WI38 (cell line): ENCODE data around the gene STXBP5.

Experiments
- H3K4me3 ChIP-seq: 2 replicates; pipeline ENCODE4 v1.5.1; 2011; ENCODE audit warnings: low read depth, mild to moderate bottlenecking, control low read depth, low read length
- CTCF ChIP-seq: IDR thresholded peaks from 2 replicates; pipeline ENCODE4 v1.5.1; 2012; ENCODE audit warnings: low read depth, mild to moderate bottlenecking, control low read depth, low read length

STXBP5 gene

GRCh38 chr6:147390909-147391536, 186.8 kb downstream of the STXBP5 start:
- no peak for TF ChIP-seq CTCF
- H3K4me3 ChIP-seq: no peak overlapping the region

- no peak overlapping the region for H3K4me3 ChIP-seq
- no peak for TF ChIP-seq CTCF
Observed at GRCh38 chr6:147392917-147393625, 188.9 kb downstream of the STXBP5 start.

- no peak for TF ChIP-seq CTCF
- H3K4me3 ChIP-seq: no peak overlapping the region
Observed at GRCh38 chr6:147395158-147395557, 190.9 kb downstream of the STXBP5 start.

- H3K4me3 ChIP-seq: no peak overlapping the region
- no peak for TF ChIP-seq CTCF
Observed at GRCh38 chr6:147397306-147397705, 193.1 kb downstream of the STXBP5 start.

GRCh38 chr6:147400968-147401367, 196.8 kb downstream of the STXBP5 start:
- no peak for TF ChIP-seq CTCF
- H3K4me3 ChIP-seq: no peak overlapping the region

GRCh38 chr6:147401779-147402178, 197.6 kb downstream of the STXBP5 start:
- TF ChIP-seq CTCF: no peak
- H3K4me3 ChIP-seq: no peak overlapping the region

- no peak for TF ChIP-seq CTCF
- H3K4me3 ChIP-seq: no peak overlapping the region
Observed at GRCh38 chr6:147406783-147407182, 202.6 kb downstream of the STXBP5 start.
